ENCODE data around the gene EYS.
"Not testable (repeated sequence)": the region's sequence is repeated elsewhere in the genome, so short reads cannot be mapped to it uniquely, and the experiment has no call there.

Gene EYS

DNA sequence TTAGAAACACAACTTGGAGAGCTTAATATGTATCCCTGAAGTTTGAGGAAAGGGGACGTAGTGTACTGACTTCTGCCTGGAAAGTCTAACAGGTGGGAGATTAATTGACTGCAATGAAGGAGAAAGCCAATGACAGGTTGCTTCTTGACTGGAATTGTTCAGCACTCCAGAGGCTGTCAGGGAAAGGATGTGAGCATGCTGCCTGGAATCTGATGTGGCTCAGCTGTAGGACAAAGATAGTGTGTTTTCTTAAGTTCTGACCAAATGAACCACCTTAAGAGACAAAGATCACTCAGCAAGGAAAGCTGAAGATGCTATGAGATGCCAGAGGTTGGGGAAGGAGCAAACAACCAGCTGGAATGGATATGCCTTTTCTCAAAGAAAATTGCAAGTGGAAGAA is 1885.6 kb downstream of the EYS start:
- no peak for DNase-seq (ENCODE audit: low spot score)

DNA sequence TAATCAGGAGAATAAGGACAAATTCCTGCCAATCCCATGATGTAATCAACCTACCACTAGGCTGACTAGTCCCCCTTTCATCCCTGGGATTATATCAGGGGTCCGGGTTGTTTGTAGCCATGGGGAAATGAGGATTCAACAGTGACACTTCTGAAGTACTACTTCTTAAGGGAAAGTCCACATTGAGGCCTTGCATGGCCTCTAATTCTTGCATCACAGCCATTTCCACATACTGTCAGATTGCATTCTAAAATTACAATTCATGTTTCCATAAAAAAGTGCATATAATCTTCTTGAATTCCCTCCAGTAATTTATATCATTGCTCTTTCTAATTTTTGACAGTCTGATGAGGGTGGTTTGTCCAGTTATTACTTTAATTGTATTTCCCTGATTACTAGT is 1887.2 kb downstream of the EYS start:
- no peak for DNase-seq (ENCODE audit: low spot score)

DNA sequence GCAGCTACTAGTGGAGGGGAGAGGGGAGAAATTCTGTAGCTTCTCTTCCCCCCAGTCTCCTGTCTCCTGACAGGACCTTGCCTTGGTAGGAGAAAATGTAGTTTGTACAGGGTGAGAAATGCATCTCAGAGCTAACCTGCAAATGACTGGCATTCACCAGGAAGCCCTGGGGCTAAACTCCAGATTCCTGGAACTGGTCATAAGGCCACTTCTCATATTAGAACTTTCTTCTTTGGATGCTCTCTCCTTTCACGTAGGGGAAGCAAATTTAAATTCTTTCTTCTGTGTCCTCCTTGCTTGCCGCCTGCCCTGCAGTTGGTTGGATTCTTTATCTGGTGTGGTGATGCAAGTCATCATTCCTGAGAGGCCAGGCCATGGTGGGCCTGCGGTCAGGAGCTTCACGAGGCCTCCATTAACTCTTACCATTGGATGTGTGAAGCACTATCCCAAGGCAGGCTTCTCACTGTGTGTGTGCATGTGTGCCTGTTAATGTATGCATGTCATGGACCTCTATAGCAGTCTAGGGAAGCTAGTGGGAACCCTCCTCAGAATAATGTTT is 1889.5 kb downstream of the EYS start:
- DNase-seq (ENCODE audit: low spot score): no peak

DNA sequence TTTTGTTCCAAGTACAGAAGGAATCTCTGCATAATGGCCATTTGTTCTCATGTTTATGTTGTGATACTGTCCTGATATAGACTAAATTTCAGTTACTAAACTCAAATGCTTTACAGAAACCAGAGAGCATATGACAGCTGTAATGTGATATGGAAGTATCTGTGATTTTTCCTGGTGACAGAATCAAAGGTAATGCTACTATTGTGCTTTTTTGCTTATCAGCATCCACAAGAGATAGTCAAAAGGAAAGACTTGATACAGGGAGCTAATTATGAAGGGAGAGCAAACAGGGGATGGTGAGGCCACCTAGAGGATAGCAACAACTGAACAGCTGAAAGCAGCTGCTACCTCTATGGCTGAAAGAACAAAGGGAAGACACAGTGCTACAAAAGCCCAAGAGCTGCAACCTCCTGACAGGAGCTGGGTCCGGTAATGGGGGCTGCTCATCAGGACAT is 1890.0 kb downstream of the EYS start:
- DNase-seq (ENCODE audit: low spot score): peak; percentile 75

DNA sequence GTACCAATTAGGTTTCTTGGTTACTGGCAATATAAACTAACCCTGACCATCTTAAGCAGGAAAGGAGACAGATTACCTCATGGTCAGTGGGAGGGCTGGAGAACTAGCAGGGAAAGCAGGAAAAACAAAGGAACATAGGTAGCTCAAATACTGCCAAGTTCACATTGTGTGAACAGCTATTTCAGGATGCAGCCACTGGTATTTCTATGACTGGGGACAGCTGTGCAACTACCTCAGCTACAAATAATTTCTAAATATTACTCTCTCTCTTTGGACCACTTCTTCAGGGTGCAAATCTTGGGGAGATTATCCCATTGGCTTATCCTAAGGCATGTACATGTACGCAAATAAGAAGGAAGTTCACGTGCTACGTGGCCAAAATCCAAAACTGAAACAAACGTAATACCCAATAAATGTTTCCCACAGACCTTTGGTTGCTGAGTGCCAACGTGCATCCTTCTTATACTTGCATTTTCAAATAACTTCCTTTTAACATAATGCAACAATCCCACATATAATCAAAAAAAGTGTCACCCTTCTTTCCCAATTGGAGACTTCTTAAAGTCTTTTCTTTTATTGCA is 1890.5 kb downstream of the EYS start:
- no peak for DNase-seq (ENCODE audit: low spot score)

DNA sequence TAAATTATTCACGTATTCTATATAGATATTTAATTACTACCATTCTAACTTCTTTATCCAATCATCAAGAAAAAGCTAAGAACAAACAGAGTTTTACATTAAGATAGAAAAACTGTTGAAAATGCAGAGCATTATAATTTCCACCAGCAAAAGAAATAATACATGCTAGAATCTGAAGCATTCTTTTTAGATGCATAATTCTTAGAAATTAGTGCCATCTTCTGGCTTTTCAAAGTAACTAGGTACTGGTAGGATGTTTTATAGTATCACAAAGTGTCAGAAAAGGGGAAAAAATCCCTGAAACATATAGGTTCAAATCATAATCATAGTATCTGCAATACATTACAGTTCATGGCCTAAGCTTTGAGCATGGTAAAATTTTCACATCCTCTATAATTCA is 1892.6 kb downstream of the EYS start:
- DNase-seq (ENCODE audit: low spot score): no peak

DNA sequence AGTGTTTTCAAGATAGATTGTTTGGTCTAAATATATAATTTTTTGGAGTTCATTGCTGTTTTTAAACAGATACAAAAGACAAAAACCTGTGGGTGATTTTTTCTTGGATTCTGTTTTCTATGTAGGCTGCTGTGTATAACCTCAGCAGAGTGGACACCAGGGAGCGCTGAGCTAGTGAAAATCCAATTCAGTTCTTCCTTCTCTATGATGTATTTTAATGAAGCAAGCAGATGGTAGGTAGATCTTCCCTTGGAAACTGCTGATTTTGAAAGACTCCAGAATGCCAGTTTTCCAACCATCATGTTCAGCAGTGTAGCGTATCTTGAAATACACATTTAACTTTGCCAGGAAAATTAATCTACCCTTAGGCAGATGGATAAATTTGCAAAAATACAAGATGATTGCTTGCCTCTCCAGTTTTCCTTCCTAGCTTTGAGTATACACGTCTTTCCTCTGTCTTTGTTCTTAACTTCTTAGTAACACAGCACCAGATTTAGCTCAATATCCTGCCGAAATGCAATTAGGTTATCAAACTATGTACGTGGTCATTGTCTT is 1893.4 kb downstream of the EYS start:
- no peak for DNase-seq (ENCODE audit: low spot score)

DNA sequence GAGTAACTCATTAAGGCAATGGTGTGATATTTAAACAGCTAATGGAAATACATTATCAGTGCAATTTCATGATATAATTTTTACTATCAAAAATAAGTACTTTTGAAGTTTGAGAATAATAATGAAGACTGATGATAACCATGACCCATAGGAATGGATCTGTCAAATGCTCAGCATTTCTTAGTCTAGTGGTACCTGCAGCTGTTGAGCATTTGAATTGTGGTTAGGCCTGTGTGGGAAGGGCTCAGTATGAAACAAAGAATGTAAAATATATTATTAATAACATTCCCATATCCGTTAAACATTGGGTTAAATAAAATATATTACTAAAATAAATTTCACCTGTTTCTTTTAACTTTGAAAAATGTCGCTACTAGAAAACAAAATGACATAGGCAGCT is 1898.5 kb downstream of the EYS start:
- DNase-seq (ENCODE audit: low spot score): no peak

DNA sequence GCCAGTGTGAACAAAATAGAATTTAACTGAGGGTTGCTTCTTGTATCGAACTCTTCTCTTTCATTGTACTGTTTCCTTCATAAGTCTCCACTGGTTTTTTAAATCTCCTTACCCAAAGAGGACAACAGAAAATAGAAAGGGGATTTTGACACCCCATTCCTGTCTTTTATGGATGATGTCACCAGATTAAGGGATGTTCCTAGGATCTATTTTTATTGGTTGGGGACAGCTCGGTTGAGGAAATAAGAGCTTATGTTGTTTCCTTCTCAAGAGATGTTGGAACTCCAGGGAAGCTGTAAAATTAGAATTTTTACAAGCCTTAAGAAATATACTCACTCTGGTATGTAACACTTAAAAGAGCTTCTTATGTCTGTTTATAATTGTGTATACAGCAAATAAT is 1900.0 kb downstream of the EYS start:
- DNase-seq (ENCODE audit: low spot score): no peak

DNA sequence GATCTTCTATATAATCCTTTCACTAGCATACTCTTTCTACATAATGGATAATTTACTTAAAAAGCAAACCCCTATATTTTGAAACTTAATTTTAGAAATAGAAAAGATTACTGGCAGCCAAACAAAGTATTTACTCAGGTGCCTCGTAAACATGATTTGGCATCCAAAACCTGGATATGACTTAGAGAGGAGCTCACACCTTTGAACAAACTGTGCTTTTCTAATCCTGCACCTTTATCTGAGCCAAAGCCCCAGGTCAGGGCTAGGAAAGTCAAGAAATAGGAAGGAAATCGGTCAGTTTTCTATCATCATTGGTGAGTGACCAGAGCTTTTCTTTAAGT is 1900.5 kb downstream of the EYS start:
- no peak for DNase-seq (ENCODE audit: low spot score)

DNA sequence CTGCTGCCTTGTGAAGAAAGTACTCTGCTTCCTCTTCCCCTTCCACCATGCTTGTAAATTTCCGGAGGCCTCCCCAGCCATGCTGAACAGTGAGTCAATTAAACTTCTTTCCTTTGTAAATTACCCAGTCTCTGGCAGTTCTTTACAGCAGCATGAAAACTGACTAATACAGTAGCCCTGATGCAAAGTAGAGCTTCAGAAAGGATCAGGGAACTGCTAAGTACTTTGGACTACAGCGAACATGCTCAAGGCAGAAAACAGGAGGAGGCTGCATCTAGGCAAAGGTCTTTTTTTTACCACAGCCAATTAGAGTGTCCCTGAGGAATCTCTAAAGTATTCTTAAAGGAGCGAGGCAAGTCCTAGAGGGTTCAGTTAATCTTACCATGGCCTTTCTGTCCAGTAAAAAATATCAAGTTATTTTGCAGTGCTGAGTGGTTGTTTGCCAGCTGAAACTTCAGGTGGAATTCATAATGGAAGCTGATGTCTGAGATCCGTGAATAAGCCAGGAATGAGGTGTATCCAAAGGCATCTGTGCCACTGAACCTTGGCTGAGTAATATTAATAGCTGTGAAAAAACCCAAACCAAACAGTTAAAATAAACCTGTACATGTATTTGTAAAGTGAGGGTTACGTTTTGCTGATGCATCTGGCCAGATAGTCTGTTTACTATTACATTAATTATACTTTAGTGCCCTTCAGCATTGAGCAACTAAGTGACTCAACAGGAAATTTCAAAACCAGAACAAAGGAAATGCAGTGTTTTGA is 1901.0 kb downstream of the EYS start:
- DNase-seq (ENCODE audit: low spot score): peak; percentile 76

DNA sequence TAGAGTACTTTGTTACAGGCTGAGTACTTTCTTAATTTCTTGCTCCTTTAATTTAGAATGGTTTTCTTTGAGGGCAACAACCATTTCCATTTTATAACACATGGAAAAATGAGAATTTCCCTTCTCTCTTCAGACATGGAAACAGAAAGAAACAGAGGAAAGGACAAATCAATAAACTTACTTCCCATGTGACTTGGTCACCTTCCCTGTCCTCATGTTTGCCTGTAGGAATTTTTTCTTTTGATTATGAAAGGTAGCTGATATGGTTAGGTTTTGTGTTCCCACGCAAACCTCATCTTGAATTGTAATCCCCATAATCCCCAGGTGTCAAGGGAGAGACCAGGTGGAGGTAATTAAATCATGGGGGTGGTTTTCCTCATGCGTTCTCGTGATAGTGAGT is 1901.7 kb downstream of the EYS start:
- DNase-seq (ENCODE audit: low spot score): no peak

DNA sequence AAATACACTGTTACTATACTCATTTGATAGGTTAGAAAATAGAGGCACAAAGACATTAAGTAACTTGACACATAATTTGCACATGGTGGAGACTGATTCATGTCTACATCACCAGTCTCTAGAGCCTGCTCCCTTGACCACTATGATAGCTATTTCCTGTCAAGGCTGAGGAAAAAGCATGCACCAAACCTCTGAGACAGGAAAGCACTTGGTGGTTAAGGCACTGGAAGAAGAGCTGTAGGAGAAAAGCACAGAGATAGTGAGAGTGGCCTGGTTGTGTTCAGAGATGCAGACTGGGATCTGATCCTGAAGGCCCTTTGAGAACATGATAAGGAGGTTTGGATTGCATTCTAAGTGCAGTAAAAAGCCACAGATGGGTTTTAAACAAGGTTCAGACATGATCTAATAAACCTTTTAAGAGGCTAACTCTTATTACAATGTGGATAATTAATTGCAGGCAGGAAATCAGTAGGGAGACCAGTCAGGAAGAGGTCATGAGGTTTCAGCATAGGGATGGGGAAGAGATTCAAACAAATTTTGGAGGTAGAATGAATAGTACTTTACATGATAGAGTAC is 1902.6 kb downstream of the EYS start:
- no peak for DNase-seq (ENCODE audit: low spot score)

DNA sequence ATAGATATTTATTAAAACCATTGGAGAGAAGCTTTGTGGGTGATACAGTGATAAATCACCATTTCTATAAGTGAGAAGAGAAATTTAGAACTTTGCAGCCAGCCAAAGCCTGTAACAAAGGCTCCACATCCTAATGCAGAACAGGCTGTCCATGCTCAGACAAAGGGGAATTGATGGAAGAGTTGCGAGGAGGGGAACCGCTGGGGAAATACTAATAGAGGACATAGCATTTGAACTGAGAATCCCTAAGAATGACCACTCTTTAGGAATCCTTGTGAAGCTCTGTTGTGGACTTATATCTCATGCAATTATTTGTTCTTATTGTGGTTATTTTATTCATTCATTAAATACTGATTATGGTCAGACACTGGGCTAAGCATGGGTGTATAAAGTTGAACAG is 1903.7 kb downstream of the EYS start:
- no peak for DNase-seq (ENCODE audit: low spot score)

DNA sequence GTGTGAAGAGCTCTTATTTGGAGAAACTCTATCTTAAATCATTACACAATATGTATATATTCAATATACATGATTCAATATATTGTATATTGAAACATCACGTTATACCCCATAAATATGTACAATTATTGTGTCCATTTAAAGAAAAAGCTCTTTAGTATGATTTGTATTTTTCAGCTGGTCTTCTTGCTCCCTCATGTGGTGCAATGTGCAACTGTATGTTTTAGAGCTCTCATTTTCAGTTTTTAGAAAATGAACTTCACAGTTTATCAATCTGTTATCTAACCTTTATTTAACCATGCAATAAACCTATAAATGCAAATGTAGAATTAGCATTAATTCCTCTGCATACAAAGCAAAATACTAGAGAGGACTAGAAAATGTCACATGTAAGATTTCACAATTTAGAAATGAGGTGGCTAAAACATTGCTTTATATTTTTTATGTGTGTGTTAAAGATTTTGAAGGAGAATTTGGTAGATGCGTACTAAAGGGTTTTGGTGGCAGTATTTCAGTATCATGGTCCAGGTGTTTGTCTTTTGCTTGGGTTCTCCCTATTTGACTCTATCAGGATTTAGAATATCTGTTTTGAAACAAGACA is 1904.3 kb downstream of the EYS start:
- DNase-seq (ENCODE audit: low spot score): no peak

DNA sequence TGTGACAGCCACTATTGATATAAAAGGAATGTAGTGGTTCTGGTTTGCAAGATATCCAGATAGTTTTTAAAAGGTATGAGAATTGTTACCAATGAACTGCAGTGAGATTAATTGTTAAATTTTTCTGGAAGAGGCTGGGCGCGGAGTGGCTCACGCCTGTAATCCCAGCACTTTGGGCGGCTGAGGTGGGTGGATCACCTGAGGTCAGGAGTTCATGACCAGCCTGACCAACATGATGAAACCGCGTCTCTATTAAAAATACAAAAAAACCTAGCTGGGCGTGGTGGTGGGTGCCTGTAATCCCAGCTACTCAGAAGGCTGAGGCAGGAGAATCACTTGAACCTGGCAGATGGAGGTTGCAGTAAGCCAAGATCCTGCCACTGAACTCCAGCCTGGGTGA is 1906.6 kb downstream of the EYS start:
- DNase-seq (ENCODE audit: low spot score): not testable (repeated sequence)

DNA sequence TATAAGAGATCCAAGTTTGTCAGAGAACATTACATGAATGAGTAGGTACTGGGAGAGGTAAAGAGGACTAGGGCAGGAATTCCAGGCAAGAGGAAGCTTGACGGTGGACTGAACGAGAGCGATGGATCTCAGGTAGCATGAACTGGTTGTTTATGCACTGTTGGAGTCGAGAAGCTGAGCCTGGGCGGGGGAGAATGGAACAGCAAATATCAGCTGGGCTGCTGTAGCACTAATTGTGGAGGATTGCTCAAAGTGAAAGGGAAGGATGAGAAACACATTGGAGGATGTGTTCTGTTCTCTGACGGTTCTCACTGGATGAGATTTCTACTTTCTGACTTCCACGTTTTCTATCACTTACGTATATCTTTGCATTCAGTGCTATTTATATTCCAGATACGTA is 1907.2 kb downstream of the EYS start:
- no peak for DNase-seq (ENCODE audit: low spot score)

DNA sequence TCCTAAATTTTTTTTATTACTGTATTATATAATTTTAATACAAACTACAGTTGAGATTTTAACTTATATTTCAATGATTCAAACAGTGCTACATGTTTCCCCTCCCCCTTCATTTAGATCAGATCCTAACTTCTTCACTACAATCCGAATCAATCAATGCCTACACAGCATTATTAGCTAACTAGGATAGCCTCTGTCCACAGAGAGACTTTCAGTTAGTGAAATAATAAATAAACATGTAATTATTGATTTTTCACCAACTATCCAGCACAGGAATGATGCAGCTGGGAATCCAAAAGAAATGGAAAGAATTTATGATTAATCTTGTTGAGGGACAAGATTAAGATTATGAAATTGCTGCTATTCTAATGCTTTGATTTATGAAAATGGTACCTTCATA is 1907.7 kb downstream of the EYS start:
- no peak for DNase-seq (ENCODE audit: low spot score)

DNA sequence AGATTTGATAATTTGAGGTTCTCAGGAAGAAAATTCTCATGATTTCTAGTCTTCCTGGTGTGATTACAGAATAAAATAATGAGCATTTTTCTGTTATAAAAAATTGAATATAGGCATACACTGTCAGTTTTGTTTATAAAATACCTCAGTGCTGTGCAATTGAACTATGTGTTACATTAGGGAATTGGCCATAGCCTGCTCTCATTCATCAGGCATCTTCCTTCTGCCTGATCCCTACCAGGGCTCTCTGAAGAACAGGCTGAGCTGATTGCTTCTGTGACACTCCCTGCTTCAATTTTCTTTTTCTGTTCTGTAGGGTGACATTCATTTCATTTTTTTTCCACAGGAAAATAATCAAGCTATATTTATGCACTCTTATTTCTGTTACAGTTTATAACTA is 1908.6 kb downstream of the EYS start:
- no peak for DNase-seq (ENCODE audit: low spot score)

DNA sequence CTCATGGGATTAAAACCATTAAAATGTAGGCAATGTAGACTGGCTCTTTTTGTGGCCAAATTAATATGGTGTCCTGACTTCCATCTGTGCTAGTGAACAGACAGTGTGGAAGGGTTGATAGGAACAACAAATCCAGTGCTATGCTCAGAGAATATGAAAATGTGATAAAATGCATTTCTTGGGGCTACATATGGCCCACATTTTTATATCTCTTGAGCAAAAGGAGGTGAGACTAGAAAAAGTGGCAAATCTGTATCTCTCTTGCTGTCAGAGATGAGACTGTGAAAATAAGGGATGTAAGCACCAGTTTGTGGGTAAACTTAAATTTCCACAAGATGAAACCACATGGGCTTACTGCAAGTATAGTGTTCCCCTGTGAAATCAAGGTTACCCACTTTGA is 1909.3 kb downstream of the EYS start:
- DNase-seq (ENCODE audit: low spot score): no peak

DNA sequence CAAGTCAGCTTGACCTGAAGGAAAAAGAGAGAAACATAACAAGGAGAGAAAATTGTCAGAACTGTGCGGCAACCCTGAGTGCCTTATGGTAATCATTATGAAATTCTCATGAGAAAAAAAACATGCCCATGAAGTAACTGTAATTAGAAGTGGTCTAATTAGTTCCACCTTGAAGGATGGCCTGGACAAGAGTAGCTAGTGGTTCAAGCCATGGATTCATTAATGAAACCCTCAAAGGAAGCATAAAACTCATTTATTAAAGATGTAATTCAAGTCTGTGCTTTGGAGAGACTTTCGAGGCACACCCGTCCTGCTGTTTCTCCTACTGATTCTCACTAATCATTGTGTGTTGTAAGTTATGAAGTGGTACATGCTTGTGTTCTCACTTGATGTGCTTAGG is 1911.2 kb downstream of the EYS start:
- no peak for DNase-seq (ENCODE audit: low spot score)

DNA sequence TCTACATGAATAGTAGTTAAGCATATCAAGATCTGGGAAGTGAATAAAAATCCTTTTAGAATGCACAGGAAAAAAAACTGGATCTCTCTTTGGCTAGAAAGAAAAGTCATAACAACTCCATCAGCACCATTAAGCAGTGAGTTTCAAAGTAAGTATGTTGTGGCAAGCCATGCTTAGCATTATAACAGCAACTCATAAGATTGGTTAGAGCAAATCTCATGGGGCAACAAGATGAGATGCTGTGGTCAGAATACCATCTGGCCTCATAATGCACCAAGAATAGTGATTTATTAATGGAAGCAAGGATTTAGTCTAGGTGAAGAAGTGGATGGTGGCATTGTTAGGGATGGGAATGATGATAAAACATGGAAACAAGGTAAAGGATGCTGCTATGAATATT is 1912.0 kb downstream of the EYS start:
- no peak for DNase-seq (ENCODE audit: low spot score)

All from COLO829 (cell line).